Heart left ventricle (tissue), 13 donors: ENCODE data around the gene IL11.

Source experiments
- POLR2A ChIP-seq, 2 donors: fragments of 450-650 bp; IDR thresholded peaks; one replicate each; pipeline ENCODE4 v1.6.1; 2017; ENCODE audit warnings: antibody characterized with exemption in 2 of 2, mild to moderate bottlenecking in 2 of 2, moderate library complexity in 2 of 2
- TF ChIP-seq, protein P1 (sequence below), 12 donors: fragments of 200-600 bp; sonication (generic) in 4 of 12; IDR thresholded peaks; one replicate each; pipeline versions ENCODE4 v1.5.0 to v1.8.0; 2018 to 2022; ENCODE audit warnings: antibody characterized with exemption in 12 of 12, mild to moderate bottlenecking in 5 of 12
- donor health status: ischemic (EF 13 %, LVEDD 7.1; RV severe dilation, severe dysfunction).
- donor health status: DM: no; HTN: yes; CAD: no.
- donor health status: DM: no; HTN: no; CAD: no.
- donor health status: ischemic (EF 25% LVEDD 6.9; RV normal size, moderate dysfunction).
- donor health status: ischemic (EF 25% LVEDD 5.7; RV mildly dilated, moderate dysfunction).
- donor health status: ischemic (EF 35%, LVEDD 5.7; RV mildly dilated, moderate dysfunction).
- donor health status: nonischemic (EF 11% LVEDD 7.7; RV severe dilation, severe dysfunction).
- donor health status: DM: yes; HTN: yes; CAD: no.
- donor health status: PGD.
- donor health status: ischemic (EF 29% LVEDD 5.4; RV normal size, mild dysfunction).
- donor health status: nonischemic (EF 23%, LVEDD 6.1; RV moderate dilation, normal function).

DNA sequence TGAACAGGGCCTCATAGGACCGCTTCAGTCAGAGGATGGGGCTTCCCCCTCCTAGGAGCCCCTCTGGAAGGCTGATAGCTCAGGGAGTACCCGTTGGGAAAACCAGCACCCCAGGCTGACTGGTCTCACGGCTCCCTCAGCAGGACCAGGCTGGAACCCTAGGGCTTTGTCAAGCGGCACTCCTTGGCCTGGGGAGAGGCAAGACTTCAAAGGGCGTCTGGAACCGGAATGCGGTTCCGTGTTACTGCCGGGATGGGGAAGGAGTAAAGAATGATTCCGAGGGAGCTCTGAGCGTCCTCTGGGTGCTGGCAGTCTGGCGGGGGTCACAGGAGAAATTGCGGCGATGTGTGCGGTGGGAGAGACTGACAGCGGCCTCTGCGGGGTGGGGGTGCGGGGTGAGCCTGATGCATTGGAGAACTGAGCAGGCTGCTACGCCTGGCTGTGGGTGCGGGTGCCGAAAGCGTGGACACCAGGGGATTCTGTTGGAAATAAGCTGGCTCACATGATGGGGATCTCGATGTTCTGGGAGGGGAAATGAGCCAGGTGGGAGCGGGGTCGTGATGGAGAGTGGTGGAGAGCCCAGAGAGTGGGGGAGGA is 17.6 kb downstream of the IL11 start:
- TF ChIP-seq, protein P1, sequence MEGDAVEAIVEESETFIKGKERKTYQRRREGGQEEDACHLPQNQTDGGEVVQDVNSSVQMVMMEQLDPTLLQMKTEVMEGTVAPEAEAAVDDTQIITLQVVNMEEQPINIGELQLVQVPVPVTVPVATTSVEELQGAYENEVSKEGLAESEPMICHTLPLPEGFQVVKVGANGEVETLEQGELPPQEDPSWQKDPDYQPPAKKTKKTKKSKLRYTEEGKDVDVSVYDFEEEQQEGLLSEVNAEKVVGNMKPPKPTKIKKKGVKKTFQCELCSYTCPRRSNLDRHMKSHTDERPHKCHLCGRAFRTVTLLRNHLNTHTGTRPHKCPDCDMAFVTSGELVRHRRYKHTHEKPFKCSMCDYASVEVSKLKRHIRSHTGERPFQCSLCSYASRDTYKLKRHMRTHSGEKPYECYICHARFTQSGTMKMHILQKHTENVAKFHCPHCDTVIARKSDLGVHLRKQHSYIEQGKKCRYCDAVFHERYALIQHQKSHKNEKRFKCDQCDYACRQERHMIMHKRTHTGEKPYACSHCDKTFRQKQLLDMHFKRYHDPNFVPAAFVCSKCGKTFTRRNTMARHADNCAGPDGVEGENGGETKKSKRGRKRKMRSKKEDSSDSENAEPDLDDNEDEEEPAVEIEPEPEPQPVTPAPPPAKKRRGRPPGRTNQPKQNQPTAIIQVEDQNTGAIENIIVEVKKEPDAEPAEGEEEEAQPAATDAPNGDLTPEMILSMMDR (IDR thresholded peaks at IDR 0.05), result no peak
- TF ChIP-seq POLR2A (IDR thresholded peaks at IDR 0.05), result no peak
